ENCODE results near the gene LDAH. TPM values are rescaled to one million over a fixed set of nuclear protein-coding genes. Genes with fewer than 3 reads are reported as not detected.

Gene LDAH
- polyA plus RNA-seq, 1 donor = 10.7 TPM

DNA sequence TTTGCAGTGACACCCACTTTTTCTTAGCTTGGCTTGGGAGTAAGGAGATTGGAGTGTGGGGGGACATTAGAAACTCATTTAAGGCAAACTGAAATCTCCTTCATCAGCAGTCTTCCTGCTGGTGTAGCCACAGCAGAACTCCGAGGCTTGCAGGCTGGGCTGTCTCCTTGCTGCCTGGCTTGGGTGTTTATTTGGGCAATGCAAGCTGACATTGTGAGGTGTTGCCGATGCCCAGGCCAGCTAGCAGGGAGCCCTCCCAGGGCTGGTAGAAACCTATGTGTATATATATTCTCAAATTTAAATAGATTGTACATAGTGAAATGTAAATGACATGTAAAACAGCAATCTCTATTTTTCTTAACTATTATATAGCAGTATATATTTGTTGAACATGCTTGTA lies 144.1 kb downstream of the LDAH start:
- DNase-seq = no peak

DNA sequence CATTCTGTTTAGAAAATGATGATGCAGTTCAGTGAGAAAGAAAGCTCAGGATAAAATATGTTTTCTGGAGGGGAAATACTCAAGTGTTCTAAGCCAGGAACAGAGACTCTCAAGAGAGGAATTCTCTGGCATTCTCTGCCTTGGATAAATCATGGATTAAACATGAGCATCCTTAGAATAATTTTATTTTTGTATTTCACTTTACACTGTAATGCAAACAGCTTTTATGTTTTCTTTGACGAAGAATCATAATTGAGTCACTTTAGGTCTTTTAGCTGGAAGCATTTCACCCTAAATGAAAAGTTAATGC lies 144.9 kb downstream of the LDAH start:
- no peak for DNase-seq

DNA sequence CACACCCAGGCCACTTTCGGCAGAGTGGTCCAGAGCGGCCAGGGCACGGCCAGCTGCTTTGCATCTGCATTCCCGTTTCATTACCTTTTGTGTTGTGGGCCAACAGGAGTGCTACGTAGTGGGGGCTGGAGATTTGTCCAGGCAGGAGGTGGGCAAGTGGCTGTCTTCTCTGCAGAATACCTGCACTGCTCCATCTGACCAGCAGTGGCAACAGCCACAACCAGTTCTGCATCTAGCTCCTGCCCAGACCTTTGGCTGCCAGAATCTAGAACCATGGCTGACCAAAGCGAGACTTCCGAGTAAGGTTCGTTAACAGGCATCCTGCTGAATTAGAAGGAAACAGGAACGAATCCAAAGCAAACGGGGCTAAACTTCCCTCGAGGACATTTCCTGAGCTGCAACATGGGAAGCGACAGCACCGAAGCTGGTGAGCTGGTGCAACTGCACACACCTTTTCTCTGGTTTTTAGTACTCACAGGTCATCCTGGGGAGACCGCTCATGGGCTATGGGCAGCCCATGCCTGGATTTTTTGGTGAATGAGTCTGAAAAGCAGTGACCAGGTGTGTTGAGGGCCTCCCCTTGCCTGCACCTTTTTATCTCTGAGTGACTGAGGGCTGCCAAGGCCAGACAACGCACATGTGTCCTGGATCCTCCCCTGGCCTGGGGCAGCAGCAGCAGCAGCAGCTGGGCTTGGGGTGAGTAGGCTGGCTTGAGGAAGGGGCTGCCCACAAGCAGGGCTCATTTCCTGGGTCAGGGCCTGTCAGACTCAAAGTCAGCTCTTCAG lies 145.4 kb downstream of the LDAH start:
- DNase-seq = no peak

DNA sequence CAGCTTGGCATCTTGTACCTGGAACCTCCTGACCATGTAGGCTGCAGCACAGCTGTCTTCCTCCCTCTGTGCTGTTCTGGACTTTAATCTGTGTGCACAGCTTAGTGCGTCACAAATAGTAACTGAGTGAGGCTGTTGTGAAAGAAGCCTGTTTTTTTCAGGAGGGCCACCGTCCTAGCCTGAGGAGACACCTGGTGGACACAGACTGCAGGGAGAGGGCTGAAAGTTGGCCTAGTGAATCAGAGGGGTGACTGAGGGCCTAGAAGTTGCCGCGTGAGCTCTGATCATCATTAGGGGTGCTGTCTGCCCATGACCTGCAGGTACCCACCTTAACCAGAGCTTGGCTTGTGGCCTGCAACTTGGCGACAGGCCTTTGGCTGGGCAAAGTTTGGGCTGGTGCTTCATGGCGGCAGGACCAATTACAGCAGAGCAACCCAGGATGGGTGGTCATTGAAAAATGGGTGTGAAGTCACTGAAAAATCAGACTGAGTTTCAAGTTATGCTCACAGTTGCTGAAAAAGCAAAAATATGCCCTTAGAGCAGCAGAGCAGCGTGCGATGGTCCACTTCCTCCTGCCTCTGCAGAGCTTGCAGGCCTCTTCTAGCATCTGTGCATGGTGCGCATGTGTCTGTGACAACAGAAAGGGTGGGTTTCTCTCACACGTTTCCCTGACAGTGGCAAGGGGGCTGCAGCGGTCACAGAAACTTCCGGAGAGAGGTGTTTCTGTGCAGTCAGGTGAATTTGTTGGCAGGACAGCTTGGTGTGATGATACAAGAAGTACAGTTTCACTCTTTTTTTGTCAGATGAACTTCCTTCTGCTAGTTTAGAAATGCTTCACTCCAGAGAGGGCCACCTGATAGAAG lies 146.3 kb downstream of the LDAH start:
- no peak for DNase-seq

DNA sequence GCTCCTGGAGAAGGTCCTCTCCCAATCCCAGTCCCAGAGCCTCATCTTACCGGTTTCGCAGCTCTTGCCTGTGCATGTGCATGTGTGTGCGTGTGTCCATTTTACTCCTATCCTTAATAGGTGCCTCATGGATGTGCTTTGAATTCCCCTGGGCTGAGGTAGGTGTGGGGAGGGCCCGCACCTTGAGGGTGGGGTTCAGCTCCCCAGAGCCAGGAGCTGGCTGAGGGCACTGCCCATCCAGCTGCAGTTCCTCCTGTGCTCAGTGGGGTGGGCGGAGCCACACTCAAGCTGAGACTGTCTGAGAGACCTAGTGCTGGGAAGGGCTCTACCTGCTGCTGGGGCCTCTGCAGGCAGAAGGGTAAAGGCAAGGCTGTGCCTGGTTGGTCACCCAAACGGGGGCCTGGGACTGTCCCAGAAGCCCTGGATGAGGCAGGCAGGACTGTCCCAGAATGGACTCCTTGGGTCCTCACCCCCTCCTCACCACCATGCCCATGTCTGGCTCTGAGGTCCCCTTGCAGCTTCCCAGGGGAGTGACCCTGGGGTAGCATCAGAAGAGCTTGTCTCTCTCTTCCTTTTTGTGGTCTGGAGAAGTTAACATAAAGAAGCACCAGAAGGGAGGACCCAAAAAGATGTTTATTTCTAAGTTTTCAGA lies 147.1 kb downstream of the LDAH start:
- no peak for DNase-seq

DNA sequence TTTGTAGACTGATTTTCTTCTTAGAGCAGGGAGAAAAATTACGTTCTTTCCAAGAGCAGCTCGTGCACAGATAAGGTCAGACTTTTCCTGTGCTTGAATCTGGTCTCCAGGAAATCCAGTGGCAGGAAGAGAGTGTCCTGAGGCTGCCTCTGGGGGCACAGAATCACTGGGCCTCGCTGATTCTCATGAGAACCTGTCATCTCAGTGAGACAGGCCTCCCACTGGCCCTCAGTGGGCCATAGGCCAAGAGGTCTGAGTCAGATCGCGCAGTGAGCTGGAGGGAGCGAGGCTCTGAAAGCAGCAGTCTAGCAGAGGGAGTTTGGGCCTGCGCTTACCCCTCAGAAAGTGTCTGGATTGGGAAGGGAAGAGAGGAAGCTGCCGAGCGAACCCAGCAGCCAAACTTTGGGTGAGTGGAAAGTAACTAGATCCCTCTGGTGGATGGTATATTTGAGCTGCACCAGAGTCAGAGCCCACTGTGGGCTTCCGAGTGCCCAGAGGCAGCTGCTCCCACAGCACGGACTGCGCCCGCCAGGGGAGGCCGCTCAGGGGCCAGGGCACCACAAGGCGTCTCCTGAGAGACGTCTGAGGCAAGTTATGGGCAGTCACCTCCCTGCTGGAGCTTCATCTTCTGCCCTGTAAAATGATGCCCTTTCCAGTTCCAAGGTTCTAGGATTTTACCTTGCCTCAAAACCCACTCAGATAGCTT lies 147.8 kb downstream of the LDAH start:
- no peak for DNase-seq

DNA sequence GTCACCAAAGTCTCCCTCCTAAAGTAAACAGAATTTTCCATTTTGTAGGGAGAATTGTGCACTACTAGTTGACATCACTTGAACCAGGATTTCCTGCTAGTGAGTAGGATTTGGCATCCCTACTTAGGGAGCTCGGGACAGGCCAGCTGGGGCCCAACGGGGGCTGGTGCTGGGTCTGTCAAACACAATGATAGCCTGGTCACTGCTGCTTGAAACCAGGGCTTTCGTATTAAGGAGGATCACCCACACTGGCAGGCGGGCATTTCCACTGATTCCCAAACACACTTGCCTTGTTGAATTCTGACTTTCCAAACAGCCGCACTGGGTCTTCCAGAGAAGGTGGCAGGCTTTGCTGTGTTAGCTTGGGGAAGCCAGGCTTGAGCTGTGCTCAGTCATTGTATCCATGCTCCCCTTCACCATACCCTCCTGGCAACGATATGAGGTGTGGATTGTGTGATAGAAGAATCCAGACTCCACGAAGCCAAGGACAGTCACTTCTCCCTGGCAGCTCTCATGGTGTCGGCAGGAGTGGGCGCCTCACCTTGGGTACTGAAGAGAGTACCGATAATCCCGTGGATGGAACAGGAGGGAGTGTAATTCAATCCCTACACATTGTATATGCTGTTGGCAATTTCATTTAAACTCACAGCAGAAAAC lies 148.5 kb downstream of the LDAH start:
- no peak for DNase-seq

DNA sequence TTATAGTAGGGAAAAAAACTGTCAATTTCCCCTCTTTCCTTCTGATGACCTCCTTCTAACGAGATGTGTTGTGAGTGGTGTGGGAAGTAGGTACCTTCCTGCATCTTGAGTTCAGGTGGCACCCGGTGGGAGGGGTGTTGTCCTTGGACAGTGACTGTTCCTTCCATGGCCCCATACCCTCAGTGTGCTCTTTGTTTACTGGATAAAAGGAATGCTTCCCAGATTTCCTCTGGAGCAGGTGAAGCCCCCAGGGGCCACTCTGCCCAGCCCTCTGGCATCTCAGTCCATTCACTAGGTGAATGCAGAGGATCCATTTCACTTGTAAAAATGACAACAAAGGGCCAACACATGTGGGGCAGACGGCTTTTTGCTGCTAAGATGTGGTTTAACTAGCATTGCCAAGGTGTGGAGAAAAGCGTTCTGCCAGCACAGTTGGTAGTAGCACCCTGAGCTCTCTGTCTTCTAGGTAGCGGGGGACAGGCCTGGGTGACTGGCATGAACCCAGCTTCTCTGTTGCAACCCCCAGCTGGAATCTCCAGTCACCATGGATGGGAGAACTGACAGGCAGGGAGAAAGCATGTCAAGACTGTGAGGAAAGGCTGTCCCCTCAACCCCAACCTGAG lies 149.1 kb downstream of the LDAH start:
- DNase-seq = no peak

DNA sequence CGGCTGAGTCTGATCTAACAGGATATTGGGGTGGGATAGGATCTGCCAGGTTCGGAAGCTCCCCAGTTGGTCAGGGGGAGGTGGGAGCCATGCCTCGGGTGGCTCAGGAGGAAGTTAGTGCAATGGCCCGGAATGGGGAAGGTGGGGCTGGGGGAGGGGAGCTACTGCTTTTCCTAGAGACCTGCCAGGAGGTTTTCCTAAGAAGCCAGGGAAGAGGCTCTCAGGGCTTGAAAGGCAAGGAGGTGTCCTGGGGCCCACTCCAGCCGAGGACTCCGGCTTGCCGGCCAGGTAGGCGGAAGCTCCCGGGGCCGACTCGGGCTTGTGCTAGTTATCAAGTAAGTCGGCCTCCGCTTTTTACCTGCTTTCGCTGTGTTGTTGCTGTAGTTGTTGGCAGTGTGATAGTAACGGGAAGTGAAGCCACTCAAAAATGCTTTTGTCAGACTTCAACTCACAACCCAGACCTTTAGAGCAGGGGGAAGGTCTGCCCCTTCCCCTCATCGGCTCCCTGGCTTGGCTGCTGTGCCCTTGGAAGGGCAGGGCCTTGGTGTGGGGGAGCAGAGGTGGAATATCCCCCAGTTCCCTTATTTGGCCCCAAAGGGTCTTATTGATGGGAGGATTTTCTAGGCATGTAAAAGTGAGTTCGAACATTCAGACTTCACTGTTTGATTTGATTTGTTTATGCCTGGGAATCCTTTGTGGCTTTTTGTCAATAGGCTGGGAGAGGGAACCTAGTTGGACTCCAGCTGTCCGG lies 150.5 kb downstream of the LDAH start:
- no peak for DNase-seq

DNA sequence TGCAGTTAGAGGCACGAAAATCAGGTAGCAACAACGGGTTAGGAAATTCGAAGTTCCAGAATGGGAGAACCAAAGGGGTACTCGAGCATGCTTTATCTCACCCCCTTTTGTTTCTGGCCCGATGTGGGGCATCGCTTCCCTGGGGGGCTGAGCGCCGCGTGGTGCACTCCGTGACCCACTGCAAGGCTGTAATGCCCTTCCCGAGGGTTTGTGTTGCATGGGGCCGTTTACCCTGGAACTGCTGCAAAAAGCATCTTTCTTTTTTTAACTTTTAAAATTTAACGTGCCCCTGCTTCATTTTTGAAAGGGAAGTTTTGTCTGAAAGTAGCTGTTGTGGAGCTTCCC lies 151.2 kb downstream of the LDAH start:
- no peak for DNase-seq

DNA sequence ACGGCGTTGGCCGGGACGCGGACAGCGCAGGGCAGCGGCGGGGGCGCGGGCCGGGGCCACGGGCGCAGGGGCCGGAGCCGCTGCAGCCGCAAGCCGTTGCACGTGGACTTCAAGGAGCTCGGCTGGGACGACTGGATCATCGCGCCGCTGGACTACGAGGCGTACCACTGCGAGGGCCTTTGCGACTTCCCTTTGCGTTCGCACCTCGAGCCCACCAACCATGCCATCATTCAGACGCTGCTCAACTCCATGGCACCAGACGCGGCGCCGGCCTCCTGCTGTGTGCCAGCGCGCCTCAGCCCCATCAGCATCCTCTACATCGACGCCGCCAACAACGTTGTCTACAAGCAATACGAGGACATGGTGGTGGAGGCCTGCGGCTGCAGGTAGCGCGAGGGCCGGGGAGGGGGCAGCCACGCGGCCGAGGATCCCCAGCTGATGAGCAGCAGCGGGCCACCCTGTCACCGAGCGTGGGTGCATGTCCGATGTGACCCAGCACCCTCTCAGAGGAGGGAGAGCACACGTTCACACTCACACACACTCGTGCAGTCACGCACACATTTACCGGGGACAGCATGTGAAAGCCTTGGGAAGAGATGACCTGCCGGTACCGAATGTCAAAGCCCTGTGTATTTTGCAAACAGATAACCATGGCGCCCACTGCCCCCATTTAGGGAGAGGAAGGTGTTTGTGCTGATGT lies 151.7 kb downstream of the LDAH start:
- DNase-seq = no peak

DNA sequence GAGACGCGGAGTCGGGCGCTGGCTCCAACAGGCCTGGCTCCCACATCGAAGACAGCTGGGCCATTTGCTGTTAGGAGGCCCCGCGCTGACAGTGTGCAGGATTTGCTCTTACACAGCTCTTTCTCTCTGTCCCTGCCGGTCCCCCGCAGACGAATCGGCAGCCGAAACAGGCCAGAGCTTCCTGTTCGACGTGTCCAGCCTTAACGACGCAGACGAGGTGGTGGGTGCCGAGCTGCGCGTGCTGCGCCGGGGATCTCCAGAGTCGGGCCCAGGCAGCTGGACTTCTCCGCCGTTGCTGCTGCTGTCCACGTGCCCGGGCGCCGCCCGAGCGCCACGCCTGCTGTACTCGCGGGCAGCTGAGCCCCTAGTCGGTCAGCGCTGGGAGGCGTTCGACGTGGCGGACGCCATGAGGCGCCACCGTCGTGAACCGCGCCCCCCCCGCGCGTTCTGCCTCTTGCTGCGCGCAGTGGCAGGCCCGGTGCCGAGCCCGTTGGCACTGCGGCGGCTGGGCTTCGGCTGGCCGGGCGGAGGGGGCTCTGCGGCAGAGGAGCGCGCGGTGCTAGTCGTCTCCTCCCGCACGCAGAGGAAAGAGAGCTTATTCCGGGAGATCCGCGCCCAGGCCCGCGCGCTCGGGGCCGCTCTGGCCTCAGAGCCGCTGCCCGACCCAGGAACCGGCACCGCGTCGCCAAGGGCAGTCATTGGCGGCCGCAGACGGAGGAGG lies 152.4 kb downstream of the LDAH start:
- DNase-seq = no peak

DNA sequence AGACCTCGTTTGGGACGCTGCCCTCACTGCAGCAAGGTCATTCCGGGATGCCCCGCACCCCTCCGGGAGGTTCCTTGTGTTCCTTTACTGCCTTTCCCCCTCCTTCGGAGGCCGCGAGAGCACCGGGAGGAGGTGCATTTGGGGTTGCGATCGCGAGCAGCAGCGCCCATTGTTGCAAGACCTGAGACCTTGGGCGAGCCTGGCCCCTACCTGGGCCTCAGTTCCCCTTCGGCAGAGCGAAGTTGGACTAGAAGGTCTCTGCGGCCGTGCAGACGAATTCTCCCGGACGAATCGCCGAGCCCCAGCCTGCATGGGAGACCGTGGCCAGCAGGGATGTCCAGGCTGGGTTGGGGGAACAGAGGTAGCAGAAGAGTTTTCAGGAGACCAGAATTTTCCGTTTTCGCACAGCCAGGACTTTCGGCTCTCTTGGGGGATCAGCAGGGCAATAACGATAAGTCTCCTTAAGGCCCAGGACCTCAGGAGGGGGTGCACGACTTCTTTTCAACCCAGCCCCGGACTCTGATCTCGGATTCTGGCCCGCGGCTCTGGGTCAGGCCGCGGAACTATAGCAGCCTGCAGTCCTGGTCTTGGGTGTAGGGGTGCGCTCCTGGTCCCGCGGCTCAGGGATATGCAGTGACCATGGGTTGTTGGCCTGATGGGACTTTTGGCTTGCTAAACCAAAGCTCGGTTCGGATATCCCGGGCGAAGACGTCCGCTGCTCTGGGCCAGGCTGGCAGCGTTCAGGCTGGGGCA lies 153.2 kb downstream of the LDAH start:
- DNase-seq = no peak

DNA sequence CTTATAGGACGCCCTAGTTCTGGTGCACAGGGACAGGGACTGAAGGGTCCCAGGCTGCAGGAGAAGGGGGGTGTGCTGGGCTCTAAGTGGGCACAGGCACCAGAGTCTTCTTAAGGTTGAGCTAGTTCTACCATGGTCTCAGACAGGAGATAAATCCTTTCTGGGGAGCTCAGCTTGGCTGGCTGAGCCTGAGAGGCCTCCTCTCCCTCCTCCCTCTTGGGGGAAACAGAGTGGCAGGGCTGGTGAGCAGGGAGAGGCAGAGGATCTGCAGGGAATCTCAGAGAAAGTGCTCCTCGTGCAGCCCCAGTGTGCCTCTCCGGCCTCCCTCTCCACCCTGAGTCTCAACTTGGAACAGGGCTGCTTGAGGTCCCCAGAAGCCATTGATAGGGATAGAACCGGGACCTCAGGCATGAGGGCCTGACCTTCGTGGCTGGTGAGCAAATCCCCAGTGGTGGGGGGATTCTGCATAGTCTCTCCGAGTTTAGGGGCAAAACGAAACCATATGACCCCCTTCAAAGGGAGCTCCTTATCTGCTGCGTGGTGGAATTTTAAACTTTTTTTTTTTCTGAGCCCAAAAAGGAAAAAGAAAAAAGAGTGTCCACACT lies 153.9 kb downstream of the LDAH start:
- DNase-seq = no peak

DNA sequence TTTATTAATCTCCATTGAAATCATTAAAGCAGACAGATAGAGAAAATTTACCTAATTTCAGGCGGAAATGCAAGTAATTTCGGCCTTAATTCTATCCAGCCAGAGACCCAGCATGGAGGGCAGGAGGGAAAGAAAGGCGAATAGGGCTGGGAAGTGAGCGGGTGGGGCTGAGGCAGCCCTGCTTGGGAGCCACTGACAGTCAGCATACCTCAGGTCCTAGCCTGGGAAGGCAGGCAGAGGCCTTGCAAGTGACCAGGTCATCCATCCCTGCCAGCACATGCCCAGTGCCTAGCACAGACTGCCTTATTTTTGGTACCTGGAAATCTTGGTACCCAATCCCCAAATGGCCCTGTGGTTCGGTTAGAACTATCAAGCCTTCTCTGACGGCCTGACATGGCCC lies 154.4 kb downstream of the LDAH start:
- no peak for DNase-seq

DNA sequence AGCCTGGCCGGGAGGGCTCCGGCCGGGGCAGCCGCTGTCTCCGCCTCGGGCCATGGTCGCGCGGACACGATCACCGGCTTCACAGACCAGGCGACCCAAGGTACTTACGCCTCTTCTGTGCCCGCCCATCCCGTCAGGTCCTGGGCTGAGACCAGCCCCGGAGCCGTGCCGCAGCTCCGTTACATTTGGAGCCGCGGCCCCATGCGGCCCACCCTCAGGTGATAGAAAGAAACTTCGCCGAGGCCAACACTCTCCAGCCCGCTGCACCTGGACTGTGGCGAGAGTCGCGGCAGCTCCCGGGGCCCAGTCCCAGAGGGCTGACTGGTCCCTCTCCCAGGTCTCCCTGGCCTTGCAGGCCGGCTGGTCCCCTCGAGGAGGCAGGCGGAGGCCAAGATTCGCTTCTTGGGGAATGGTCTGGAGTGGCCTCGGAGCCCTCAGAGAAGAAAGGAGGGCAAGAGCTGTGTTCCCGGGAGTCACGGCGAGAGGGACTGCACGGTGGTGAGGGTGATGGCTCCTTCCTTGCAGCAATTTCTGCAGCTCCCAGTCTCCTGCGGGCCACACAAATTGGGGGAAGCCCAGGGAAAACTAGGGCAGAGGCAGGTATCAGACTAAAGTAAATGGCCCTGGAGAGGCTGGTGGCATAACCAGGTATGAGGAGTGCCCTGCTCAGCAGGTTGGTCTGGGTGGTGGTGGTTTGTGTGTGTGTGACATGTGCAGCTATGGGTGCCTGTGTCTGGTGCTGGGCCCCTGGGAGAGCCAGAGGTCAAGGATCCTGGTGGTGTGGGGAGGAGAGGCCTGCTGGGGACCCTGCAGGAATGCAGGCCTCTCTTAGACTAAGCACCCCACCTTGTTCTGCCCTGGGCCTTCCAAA lies 155.1 kb downstream of the LDAH start:
- no peak for DNase-seq

DNA sequence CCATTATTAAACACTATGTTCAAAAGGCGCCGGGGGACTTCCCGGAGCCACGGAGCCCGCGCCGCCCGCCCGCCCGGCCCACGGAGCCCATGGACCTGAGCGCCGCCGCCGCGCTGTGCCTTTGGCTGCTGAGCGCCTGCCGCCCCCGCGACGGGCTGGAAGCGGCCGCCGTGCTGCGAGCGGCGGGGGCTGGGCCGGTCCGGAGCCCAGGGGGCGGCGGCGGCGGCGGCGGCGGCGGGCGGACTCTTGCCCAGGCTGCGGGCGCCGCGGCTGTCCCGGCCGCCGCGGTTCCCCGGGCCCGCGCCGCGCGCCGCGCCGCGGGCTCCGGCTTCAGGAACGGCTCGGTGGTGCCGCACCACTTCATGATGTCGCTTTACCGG lies 155.8 kb downstream of the LDAH start:
- no peak for DNase-seq

Data from hindlimb muscle (tissue), 1 donor.